K562 (cell line): ENCODE data around the gene LRMDA. TPM values are rescaled to one million over a fixed set of nuclear protein-coding genes. Genes with fewer than 3 reads are reported as not detected.
A peak's percentile ranks its signal among the peaks of the same experiment; 100 is the strongest.

Source experiments
- ATAC-seq: fragments of 200-7000 bp; cut with Tn5 transposase; 3 replicates; pipeline ENCODE4 v1.9.1; 2020; ENCODE audit warnings: moderate library complexity
- BruUV-seq: library from RNA; stranded (reverse); fragments of 400-500 nt; replicated peaks from 2 replicates; lab custom pipeline; 2021; lab: Mats Ljungman, UMichigan
- CTCF ChIA-PET: fragments of 300-600 bp; formaldehyde crosslinking; extraction: SDS; loops from one replicate; lab custom pipeline; 2021; ENCODE audit warnings: low intra/inter-chr PET ratio; lab: Yijun Ruan, JAX
- POLR2A ChIA-PET: fragments of 300-600, 350-650 bp; sonication (Branson Sonifier 250); formaldehyde crosslinking; extraction: SDS; loops from one replicate; lab custom pipeline; 2021; ENCODE audit warnings: antibody characterized with exemption, inconsistent platforms; lab: Yijun Ruan, JAX
- DNase-seq, 4 experiments: peaks; one replicate each; pipeline versions ENCODE4 v3.0.0 to v3.0.0-alpha.2; 2011 to 2018; ENCODE audit warnings: low spot score in 3 of 4, mixed read lengths in 3 of 4; ENCODE audit errors: extremely low read depth in 1 of 4
- FAIRE-seq: peaks from 2 replicates; lab custom pipeline; 2011; peaks lifted over from hg19 to GRCh38; lab: Jason Lieb, UNC
- H2AFZ ChIP-seq: 2 replicates; pipeline ENCODE4 v1.6.0; 2011; ENCODE audit warnings: low read depth, low read length, control low read depth, inconsistent platforms
- H3K27ac ChIP-seq: fragments of 200-600 bp; 3 replicates; pipeline ENCODE4 v1.8.0; 2011; ENCODE audit warnings: low read depth, mild to moderate bottlenecking, control low read depth, inconsistent platforms, low read length, moderate library complexity, mixed read lengths; ENCODE audit errors: extremely low read depth
- H3K27me3 ChIP-seq, 2 experiments: fragments of 300-600 bp in 1 of 2; 2 replicates in 1 of 2; 3 replicates in 1 of 2; pipeline versions ENCODE4 v1.6.0 to v1.8.0; 2011; ENCODE audit warnings: inconsistent platforms in 2 of 2, low read length in 2 of 2, mild to moderate bottlenecking in 1 of 2, mixed read lengths in 1 of 2, moderate library complexity in 1 of 2; ENCODE audit not compliant: control insufficient read depth in 2 of 2, insufficient read depth in 2 of 2
- H3K36me3 ChIP-seq: fragments of 300-600 bp; 3 replicates; pipeline ENCODE4 v1.8.0; 2011; ENCODE audit warnings: mild to moderate bottlenecking, low read length, inconsistent platforms; ENCODE audit not compliant: control insufficient read depth, insufficient read depth
- H3K4me1 ChIP-seq, 2 experiments: fragments of 200-600 bp in 1 of 2; replicated peaks in 1 of 2; 2 replicates in 1 of 2; 3 replicates in 1 of 2; pipeline versions ENCODE4 v1.5.1 to v1.8.0; 2011; ENCODE audit warnings: inconsistent platforms in 2 of 2, low read length in 2 of 2, mild to moderate bottlenecking in 1 of 2, mixed read lengths in 1 of 2, moderate library complexity in 1 of 2; ENCODE audit not compliant: control insufficient read depth in 2 of 2, insufficient read depth in 2 of 2
- H3K4me2 ChIP-seq: 2 replicates; pipeline ENCODE4 v1.6.1; 2011; ENCODE audit warnings: low read length, control low read depth, inconsistent platforms, mixed read lengths; ENCODE audit not compliant: insufficient read depth
- H3K4me3 ChIP-seq: fragments of 200-600 bp; sonication (generic), shearing (Covaris generic); 2 replicates; pipeline ENCODE4 v1.5.1; 2016; ENCODE audit warnings: control low read depth, inconsistent platforms
- H3K79me2 ChIP-seq: fragments of 200-600 bp; 3 replicates; pipeline ENCODE4 v1.8.0; 2011; ENCODE audit warnings: low read length, inconsistent platforms; ENCODE audit not compliant: control insufficient read depth, insufficient read depth
- H3K9ac ChIP-seq, 2 experiments: 2 replicates each; pipeline versions ENCODE4 v1.6.0 to v1.6.1; 2011; ENCODE audit warnings: low read depth in 2 of 2, low read length in 2 of 2, control low read depth in 1 of 2, inconsistent platforms in 1 of 2, mild to moderate bottlenecking in 1 of 2, mixed read lengths in 1 of 2; ENCODE audit not compliant: insufficient read depth in 1 of 2
- H3K9me1 ChIP-seq: one replicate; pipeline ENCODE4 v1.6.0; 2011; ENCODE audit warnings: inconsistent platforms, mild to moderate bottlenecking, low read length, moderate library complexity; ENCODE audit not compliant: control insufficient read depth, insufficient read depth
- H3K9me3 ChIP-seq: replicated peaks from 2 replicates; pipeline ENCODE4 v1.5.1; 2011; ENCODE audit warnings: low read depth, low read length, inconsistent platforms; ENCODE audit not compliant: control insufficient read depth, insufficient read depth
- H4K20me1 ChIP-seq: replicated peaks from 2 replicates; pipeline ENCODE4 v1.6.1; 2011; ENCODE audit warnings: low read length, inconsistent platforms, mixed read lengths; ENCODE audit not compliant: control insufficient read depth, insufficient read depth
- RB1 ChIP-seq: fragments of 450-650 bp; IDR thresholded peaks from 2 replicates; pipeline ENCODE4 v1.6.1; 2017; ENCODE audit warnings: low read depth, mild to moderate bottlenecking
- WGBS: fragments of 100-300 bp; shearing (Covaris generic); methylation state at CpG from one replicate; pipeline ENCODE4 v1.1.6; 2016; ENCODE audit warnings: low coverage, mixed read lengths; ENCODE audit not compliant: insufficient coverage; ENCODE audit errors: missing lambda C conversion rate; 5-methylcytosine and 5-hydroxymethylcytosine counted together
- in situ Hi-C: fragments of 300-500 bp; cut with MboI; formaldehyde crosslinking; loops from 4 replicates; pipeline ENCODE4 v1.15.0; 2018; ENCODE audit warnings: inconsistent platforms, mixed read lengths
- intact Hi-C: fragments of 100-400 bp; cut with micrococcal nuclease; formaldehyde crosslinking; loops from 2 replicates; pipeline ENCODE4 v1.14.2; 2022
- polyA plus RNA-seq, 8 experiments: library from polyadenylated mRNA; depleted of rRNA in 4 of 8; stranded (reverse) in 5 of 8; unstranded in 3 of 8; fragments of >200 nt; fragmentation: Nextera tagmentation in 2 of 8; fragmentation: Illumina TruSeq in 1 of 8; extraction: Ambion mirVana in 2 of 8; extraction: Trizol in 1 of 8; gene quantifications; 2 replicates each; pipeline versions ENCODE4 v1.2.1 to v1.2.3, GENCODE V29; 2011 to 2014; ENCODE audit warnings: inconsistent platforms in 1 of 8, missing spikeins in 1 of 8
- total RNA-seq, 7 experiments: library from RNA; depleted of rRNA in 6 of 7; stranded (reverse); fragments of >200 nt in 6 of 7; fragmentation: Illumina TruSeq in 2 of 7; extraction: Trizol in 2 of 7; gene quantifications; 2 replicates each; pipeline versions ENCODE4 v1.2.1 to v1.2.3, GENCODE V29; 2011 to 2021; ENCODE audit warnings: low replicate concordance in 1 of 7
- TF ChIP-seq, protein P1 (sequence below): fragments of 450-650 bp; IDR thresholded peaks from 2 replicates; pipeline ENCODE4 v1.6.1; 2016; ENCODE audit warnings: low read depth

LRMDA gene
- total and polyA plus RNA-seq, 9 of the 15 experiments (the other 6 are each of a cell fraction or from before 2014, with no cell fraction given): 0.25 TPM; not detected in 8

- Histone ChIP-seq H3K4me2 (no peak overlapping the region), H4K20me1 (no peaks in the 10 kb centered on the region; the same call in 1 of the 2 replicates), H3K36me3 (no peaks in the 10 kb centered on the region), H3K9ac (no peak overlapping the region), H3K79me2 (no peaks in the 10 kb centered on the region)
- intact Hi-C loops: no loop called here
- ChIA-PET POLR2A (no interaction called here), CTCF (no interaction called here)
- no peak for ATAC-seq
- under 1% methylated on average over 7 of the region's 7 CpGs for WGBS
- no TSS peak for BruUV-seq
- TF ChIP-seq, protein P1, sequence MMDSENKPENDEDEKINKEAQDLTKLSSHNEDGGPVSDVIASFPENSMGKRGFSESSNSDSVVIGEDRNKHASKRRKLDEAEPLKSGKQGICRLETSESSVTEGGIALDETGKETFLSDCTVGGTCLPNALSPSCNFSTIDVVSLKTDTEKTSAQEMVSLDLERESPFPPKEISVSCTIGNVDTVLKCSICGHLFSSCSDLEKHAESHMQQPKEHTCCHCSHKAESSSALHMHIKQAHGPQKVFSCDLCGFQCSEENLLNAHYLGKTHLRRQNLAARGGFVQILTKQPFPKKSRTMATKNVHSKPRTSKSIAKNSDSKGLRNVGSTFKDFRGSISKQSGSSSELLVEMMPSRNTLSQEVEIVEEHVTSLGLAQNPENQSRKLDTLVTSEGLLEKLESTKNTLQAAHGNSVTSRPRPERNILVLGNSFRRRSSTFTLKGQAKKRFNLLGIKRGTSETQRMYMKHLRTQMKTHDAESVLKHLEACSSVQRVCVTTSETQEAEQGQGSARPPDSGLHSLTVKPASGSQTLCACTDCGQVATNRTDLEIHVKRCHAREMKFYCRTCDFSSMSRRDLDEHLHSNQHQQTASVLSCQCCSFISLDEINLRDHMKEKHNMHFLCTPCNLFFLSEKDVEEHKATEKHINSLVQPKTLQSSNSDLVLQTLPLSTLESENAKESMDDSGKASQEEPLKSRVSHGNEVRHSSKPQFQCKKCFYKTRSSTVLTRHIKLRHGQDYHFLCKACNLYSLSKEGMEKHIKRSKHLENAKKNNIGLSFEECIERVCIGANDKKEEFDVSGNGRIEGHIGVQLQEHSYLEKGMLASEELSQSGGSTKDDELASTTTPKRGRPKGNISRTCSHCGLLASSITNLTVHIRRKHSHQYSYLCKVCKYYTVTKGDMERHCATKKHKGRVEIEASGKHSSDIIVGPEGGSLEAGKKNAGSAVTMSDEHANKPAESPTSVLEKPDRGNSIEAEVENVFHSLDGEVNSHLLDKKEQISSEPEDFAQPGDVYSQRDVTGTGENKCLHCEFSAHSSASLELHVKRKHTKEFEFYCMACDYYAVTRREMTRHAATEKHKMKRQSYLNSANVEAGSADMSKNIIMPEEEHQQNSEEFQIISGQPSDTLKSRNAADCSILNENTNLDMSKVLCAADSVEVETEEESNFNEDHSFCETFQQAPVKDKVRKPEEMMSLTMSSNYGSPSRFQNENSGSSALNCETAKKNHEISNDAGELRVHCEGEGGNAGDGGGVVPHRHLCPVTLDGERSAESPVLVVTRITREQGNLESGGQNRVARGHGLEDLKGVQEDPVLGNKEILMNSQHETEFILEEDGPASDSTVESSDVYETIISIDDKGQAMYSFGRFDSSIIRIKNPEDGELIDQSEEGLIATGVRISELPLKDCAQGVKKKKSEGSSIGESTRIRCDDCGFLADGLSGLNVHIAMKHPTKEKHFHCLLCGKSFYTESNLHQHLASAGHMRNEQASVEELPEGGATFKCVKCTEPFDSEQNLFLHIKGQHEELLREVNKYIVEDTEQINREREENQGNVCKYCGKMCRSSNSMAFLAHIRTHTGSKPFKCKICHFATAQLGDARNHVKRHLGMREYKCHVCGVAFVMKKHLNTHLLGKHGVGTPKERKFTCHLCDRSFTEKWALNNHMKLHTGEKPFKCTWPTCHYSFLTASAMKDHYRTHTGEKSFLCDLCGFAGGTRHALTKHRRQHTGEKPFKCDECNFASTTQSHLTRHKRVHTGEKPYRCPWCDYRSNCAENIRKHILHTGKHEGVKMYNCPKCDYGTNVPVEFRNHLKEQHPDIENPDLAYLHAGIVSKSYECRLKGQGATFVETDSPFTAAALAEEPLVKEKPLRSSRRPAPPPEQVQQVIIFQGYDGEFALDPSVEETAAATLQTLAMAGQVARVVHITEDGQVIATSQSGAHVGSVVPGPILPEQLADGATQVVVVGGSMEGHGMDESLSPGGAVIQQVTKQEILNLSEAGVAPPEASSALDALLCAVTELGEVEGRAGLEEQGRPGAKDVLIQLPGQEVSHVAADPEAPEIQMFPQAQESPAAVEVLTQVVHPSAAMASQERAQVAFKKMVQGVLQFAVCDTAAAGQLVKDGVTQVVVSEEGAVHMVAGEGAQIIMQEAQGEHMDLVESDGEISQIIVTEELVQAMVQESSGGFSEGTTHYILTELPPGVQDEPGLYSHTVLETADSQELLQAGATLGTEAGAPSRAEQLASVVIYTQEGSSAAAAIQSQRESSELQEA: peak; percentile 77
- TF ChIP-seq RB1: no peak
- TF ChIP-seq, all 486 proteins: peak for 1
- in situ Hi-C loops: no loop called here
- FAIRE-seq (no peak), DNase-seq (no peak)
- Histone ChIP-seq H3K4me3 (no peak overlapping the region), H3K4me1 (no peaks in the 10 kb centered on the region), H2AFZ (no peak overlapping the region), H3K9me3 (no peaks in the 10 kb centered on the region), H3K27me3 (no peaks in the 10 kb centered on the region; a peak in 1 of 5 replicates), H3K9me1 (no peaks in the 10 kb centered on the region), H3K27ac (no peak overlapping the region)
Measured at GRCh38 chr10:75508814-75509306, 77.4 kb downstream of the LRMDA start.
